ENCODE results near the gene PIGU.

DNA sequence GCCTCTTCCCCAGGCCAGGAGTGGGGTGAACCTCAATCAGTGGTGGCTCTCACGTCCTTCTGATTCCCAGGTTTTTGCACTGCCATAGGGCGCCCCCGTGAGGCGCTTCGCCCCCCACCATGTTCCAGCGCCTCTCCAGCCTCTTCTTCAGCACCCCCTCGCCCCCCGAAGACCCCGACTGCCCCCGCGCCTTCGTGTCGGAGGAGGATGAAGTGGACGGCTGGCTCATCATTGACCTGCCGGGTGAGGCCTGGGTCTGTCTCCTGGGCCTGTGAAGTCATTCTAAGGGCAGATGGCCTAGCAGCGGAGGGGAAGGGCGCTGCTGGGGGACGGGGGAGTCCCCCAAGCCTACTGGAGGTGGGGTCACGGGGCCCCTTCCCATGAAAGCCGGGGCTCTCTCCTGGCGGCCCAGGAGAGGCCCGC, 31.7 kb upstream of the PIGU start:
- TF ChIP-seq ZNF311 (tag by site-specific recombination; IDR thresholded peaks at IDR 0.05; ENCODE audit: borderline replicate concordance), result no peak
- TF ChIP-seq, protein P1, sequence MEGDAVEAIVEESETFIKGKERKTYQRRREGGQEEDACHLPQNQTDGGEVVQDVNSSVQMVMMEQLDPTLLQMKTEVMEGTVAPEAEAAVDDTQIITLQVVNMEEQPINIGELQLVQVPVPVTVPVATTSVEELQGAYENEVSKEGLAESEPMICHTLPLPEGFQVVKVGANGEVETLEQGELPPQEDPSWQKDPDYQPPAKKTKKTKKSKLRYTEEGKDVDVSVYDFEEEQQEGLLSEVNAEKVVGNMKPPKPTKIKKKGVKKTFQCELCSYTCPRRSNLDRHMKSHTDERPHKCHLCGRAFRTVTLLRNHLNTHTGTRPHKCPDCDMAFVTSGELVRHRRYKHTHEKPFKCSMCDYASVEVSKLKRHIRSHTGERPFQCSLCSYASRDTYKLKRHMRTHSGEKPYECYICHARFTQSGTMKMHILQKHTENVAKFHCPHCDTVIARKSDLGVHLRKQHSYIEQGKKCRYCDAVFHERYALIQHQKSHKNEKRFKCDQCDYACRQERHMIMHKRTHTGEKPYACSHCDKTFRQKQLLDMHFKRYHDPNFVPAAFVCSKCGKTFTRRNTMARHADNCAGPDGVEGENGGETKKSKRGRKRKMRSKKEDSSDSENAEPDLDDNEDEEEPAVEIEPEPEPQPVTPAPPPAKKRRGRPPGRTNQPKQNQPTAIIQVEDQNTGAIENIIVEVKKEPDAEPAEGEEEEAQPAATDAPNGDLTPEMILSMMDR (tag by site-specific recombination; IDR thresholded peaks at IDR 0.05), result peak; percentile 55
- TF ChIP-seq, protein P2, sequence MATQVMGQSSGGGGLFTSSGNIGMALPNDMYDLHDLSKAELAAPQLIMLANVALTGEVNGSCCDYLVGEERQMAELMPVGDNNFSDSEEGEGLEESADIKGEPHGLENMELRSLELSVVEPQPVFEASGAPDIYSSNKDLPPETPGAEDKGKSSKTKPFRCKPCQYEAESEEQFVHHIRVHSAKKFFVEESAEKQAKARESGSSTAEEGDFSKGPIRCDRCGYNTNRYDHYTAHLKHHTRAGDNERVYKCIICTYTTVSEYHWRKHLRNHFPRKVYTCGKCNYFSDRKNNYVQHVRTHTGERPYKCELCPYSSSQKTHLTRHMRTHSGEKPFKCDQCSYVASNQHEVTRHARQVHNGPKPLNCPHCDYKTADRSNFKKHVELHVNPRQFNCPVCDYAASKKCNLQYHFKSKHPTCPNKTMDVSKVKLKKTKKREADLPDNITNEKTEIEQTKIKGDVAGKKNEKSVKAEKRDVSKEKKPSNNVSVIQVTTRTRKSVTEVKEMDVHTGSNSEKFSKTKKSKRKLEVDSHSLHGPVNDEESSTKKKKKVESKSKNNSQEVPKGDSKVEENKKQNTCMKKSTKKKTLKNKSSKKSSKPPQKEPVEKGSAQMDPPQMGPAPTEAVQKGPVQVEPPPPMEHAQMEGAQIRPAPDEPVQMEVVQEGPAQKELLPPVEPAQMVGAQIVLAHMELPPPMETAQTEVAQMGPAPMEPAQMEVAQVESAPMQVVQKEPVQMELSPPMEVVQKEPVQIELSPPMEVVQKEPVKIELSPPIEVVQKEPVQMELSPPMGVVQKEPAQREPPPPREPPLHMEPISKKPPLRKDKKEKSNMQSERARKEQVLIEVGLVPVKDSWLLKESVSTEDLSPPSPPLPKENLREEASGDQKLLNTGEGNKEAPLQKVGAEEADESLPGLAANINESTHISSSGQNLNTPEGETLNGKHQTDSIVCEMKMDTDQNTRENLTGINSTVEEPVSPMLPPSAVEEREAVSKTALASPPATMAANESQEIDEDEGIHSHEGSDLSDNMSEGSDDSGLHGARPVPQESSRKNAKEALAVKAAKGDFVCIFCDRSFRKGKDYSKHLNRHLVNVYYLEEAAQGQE (tag by site-specific recombination; IDR thresholded peaks at IDR 0.05), result no peak
- TF ChIP-seq, protein P3, sequence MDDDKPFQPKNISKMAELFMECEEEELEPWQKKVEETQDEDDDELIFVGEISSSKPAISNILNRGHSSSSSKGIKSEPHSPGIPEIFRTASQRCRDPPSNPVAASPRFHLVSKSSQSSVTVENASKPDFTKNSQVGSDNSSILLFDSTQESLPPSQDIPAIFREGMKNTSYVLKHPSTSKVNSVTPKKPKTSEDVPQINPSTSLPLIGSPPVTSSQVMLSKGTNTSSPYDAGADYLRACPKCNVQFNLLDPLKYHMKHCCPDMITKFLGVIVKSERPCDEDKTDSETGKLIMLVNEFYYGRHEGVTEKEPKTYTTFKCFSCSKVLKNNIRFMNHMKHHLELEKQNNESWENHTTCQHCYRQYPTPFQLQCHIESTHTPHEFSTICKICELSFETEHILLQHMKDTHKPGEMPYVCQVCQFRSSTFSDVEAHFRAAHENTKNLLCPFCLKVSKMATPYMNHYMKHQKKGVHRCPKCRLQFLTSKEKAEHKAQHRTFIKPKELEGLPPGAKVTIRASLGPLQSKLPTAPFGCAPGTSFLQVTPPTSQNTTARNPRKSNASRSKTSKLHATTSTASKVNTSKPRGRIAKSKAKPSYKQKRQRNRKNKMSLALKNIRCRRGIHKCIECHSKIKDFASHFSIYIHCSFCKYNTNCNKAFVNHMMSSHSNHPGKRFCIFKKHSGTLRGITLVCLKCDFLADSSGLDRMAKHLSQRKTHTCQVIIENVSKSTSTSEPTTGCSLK (tag by site-specific recombination; IDR thresholded peaks at IDR 0.05), result no peak

Measured in HEK293 (cell line).